Suprapubic skin (tissue), 3 donors: ENCODE measurements around the gene MIA2.

ENCODE experiments used
- CTCF ChIP-seq, 2 donors: fragments of 200-600 bp in 1 of 2; fragments of 450-650 bp in 1 of 2; sonication (generic) in 1 of 2; IDR thresholded peaks; one replicate each; pipeline ENCODE4 v1.5.1; 2016 to 2019; ENCODE audit warnings: antibody characterized with exemption in 2 of 2, mild to moderate bottlenecking in 1 of 2, moderate library complexity in 1 of 2
- POLR2A ChIP-seq, 2 donors: fragments of 450-650 bp; IDR thresholded peaks; one replicate each; pipeline ENCODE4 v1.6.1; 2017; ENCODE audit warnings: antibody characterized with exemption in 2 of 2, mild to moderate bottlenecking in 2 of 2, moderate library complexity in 2 of 2

GRCh38 chr14:39268393-39268792 lies 34.7 kb downstream of the MIA2 start:
- TF ChIP-seq POLR2A (IDR thresholded peaks at IDR 0.05) (no peak), CTCF (IDR thresholded peaks at IDR 0.05) (no peak)
